Smooth muscle cell of the pulmonary artery (primary cell): Measurements from ENCODE around the gene MACF1. TPM values are rescaled to one million over a fixed set of nuclear protein-coding genes. Genes with fewer than 3 reads are reported as not detected.

ENCODE experiments used
- total RNA-seq: library from RNA; depleted of rRNA; stranded (reverse); fragments of >200 nt; gene quantifications from 2 replicates; pipeline ENCODE4 v1.2.3, GENCODE V29; 2014

The MACF1 gene
- total RNA-seq = 459 and 517 TPM in 2 replicates

GRCh38 chr1:39204441-39205081 lies at the start of gene MACF1:
Gene MACF1 (plus strand): TSS chr1:39204695. CDS start chr1:39205023, 328 bp downstream.

GRCh38 chr1:39491146-39491921 lies 286.8 kb downstream of the MACF1 start, which contains the start of gene BMP8A:
Gene BMP8A (plus strand): TSS chr1:39491636. CDS start chr1:39491992, 356 bp downstream.

Other genes starting within 250 kb of the MACF1 start
- gene AKIRIN1, start 213.4 kb upstream of the MACF1 start, total RNA-seq = 45.0 and 49.9 TPM in 2 replicates
- gene NDUFS5, start 178.3 kb upstream of the MACF1 start, total RNA-seq = 272 and 330 TPM in 2 replicates